SJCRH30 (cell line): ENCODE results near the gene DSE. TPM values are rescaled to one million over a fixed set of nuclear protein-coding genes. Genes with fewer than 3 reads are reported as not detected.

ENCODE experiments used
- DNase-seq, 2 experiments: peaks; one replicate each; pipeline ENCODE4 v3.0.0-alpha.2; 2015 to 2020
- H3K27ac ChIP-seq: fragments of 250-450 bp; sonication (Bioruptor Pico); 2 replicates; pipeline ENCODE4 v1.5.1; 2020; ENCODE audit warnings: mild to moderate bottlenecking, moderate library complexity
- H3K27me3 ChIP-seq: fragments of 250-450 bp; sonication (Bioruptor Pico); 2 replicates; pipeline ENCODE4 v1.5.1; 2020; ENCODE audit warnings: mild to moderate bottlenecking, moderate library complexity
- H3K36me3 ChIP-seq: fragments of 250-450 bp; sonication (Bioruptor Pico); 2 replicates; pipeline ENCODE4 v1.5.1; 2020; ENCODE audit warnings: mild to moderate bottlenecking, moderate library complexity
- H3K4me1 ChIP-seq: fragments of 250-450 bp; sonication (Bioruptor Pico); 2 replicates; pipeline ENCODE4 v1.5.1; 2020; ENCODE audit warnings: mild to moderate bottlenecking, moderate library complexity
- H3K4me3 ChIP-seq: fragments of 250-450 bp; sonication (Bioruptor Pico); 2 replicates; pipeline ENCODE4 v1.5.1; 2020; ENCODE audit warnings: mild to moderate bottlenecking, moderate library complexity
- H3K9me3 ChIP-seq: fragments of 250-450 bp; sonication (Bioruptor Pico); replicated peaks from 2 replicates; pipeline ENCODE4 v1.5.1; 2020; ENCODE audit warnings: mild to moderate bottlenecking, moderate library complexity
- total RNA-seq: library from RNA; depleted of rRNA; stranded (reverse); fragments of >200 nt; shearing (Covaris generic); gene quantifications from 2 replicates; pipeline ENCODE4 v1.2.3, GENCODE V29; 2014

DSE gene
- total RNA-seq, 1 experiment from 2014 or later: 51.0 TPM

GRCh38 chr6:116429111-116429510, 58.4 kb downstream of the DSE start:
- H3K4me3 ChIP-seq: no peak overlapping the region
- no peaks in the 10 kb centered on the region for H3K27me3 ChIP-seq
- H3K36me3 ChIP-seq: peaks cover 29% of the 10 kb centered on the region
- DNase-seq: peak; percentile 15 to 37
- no peaks in the 10 kb centered on the region for H3K9me3 ChIP-seq
- peaks cover 14% of the 10 kb centered on the region for H3K4me1 ChIP-seq
- H3K27ac ChIP-seq: peak overlapping the region; percentile 39

GRCh38 chr6:116430860-116431259, 60.1 kb downstream of the DSE start:
- Histone ChIP-seq H3K27me3 (no peaks in the 10 kb centered on the region), H3K4me1 (peaks cover 14% of the 10 kb centered on the region), H3K27ac (no peak overlapping the region), H3K9me3 (no peaks in the 10 kb centered on the region), H3K36me3 (peaks cover 21% of the 10 kb centered on the region), H3K4me3 (no peak overlapping the region)
- DNase-seq: no peak

- no peak for DNase-seq
- H3K36me3 ChIP-seq: peaks cover 16% of the 10 kb centered on the region
- no peaks in the 10 kb centered on the region for H3K9me3 ChIP-seq
- peaks cover 14% of the 10 kb centered on the region for H3K4me1 ChIP-seq
- no peak overlapping the region for H3K27ac ChIP-seq
- H3K4me3 ChIP-seq: no peak overlapping the region
- no peaks in the 10 kb centered on the region for H3K27me3 ChIP-seq
Observed at GRCh38 chr6:116431964-116432595, 61.3 kb downstream of the DSE start.

GRCh38 chr6:116433206-116433712, 62.5 kb downstream of the DSE start:
- no peak overlapping the region for H3K27ac ChIP-seq
- H3K36me3 ChIP-seq: peaks cover 10% of the 10 kb centered on the region
- H3K27me3 ChIP-seq: no peaks in the 10 kb centered on the region
- no peak overlapping the region for H3K4me3 ChIP-seq
- no peaks in the 10 kb centered on the region for H3K9me3 ChIP-seq
- DNase-seq: no peak
- peaks cover 10% of the 10 kb centered on the region for H3K4me1 ChIP-seq

GRCh38 chr6:116434056-116434725, 63.4 kb downstream of the DSE start:
- H3K4me1 ChIP-seq: peaks cover 6% of the 10 kb centered on the region
- no peak for DNase-seq
- H3K27me3 ChIP-seq: no peaks in the 10 kb centered on the region
- no peak overlapping the region for H3K4me3 ChIP-seq
- H3K27ac ChIP-seq: no peak overlapping the region
- H3K9me3 ChIP-seq: no peaks in the 10 kb centered on the region
- H3K36me3 ChIP-seq: peaks cover 7% of the 10 kb centered on the region

- H3K4me1 ChIP-seq: peaks cover 5% of the 10 kb centered on the region
- H3K27me3 ChIP-seq: no peaks in the 10 kb centered on the region
- no peak overlapping the region for H3K4me3 ChIP-seq
- H3K36me3 ChIP-seq: peaks cover 7% of the 10 kb centered on the region
- DNase-seq: no peak
- H3K27ac ChIP-seq: no peak overlapping the region
- no peaks in the 10 kb centered on the region for H3K9me3 ChIP-seq
Observed at GRCh38 chr6:116436586-116436985, 65.8 kb downstream of the DSE start.

- H3K4me3 ChIP-seq: no peak overlapping the region
- no peak for DNase-seq
- H3K4me1 ChIP-seq: peaks cover 5% of the 10 kb centered on the region
- H3K36me3 ChIP-seq: peaks cover 7% of the 10 kb centered on the region
- no peaks in the 10 kb centered on the region for H3K9me3 ChIP-seq
- no peaks in the 10 kb centered on the region for H3K27me3 ChIP-seq
- no peak overlapping the region for H3K27ac ChIP-seq
Observed at GRCh38 chr6:116437656-116438055, 66.9 kb downstream of the DSE start.

GRCh38 chr6:116438590-116439448, 68.1 kb downstream of the DSE start:
- no peak overlapping the region for H3K4me3 ChIP-seq
- peaks cover 5% of the 10 kb centered on the region for H3K4me1 ChIP-seq
- DNase-seq: no peak
- H3K36me3 ChIP-seq: peaks cover 3% of the 10 kb centered on the region
- H3K9me3 ChIP-seq: no peaks in the 10 kb centered on the region
- H3K27ac ChIP-seq: no peak overlapping the region
- H3K27me3 ChIP-seq: no peaks in the 10 kb centered on the region

GRCh38 chr6:116439522-116440051, 68.8 kb downstream of the DSE start:
- Histone ChIP-seq H3K9me3 (no peaks in the 10 kb centered on the region), H3K4me1 (peaks cover 5% of the 10 kb centered on the region), H3K27ac (no peak overlapping the region), H3K27me3 (no peaks in the 10 kb centered on the region), H3K36me3 (no peaks in the 10 kb centered on the region; the same call in 1 of the 2 replicates), H3K4me3 (no peak overlapping the region)
- DNase-seq: no peak

GRCh38 chr6:116443105-116443504, 72.4 kb downstream of the DSE start:
- no peaks in the 10 kb centered on the region for H3K36me3 ChIP-seq
- H3K27me3 ChIP-seq: no peaks in the 10 kb centered on the region
- H3K4me1 ChIP-seq: peaks cover 25% of the 10 kb centered on the region
- DNase-seq: no peak
- H3K4me3 ChIP-seq: no peak overlapping the region
- no peaks in the 10 kb centered on the region for H3K9me3 ChIP-seq
- H3K27ac ChIP-seq: no peak overlapping the region

- peak in 1 of 2 experiments; percentile 34 for DNase-seq
Observed at GRCh38 chr6:116444092-116444491, 73.3 kb downstream of the DSE start.

GRCh38 chr6:116444575-116444974, 73.8 kb downstream of the DSE start:
- Histone ChIP-seq H3K27ac (no peak overlapping the region), H3K4me1 (peaks cover 21% of the 10 kb centered on the region), H3K9me3 (no peaks in the 10 kb centered on the region), H3K36me3 (no peaks in the 10 kb centered on the region), H3K4me3 (no peak overlapping the region), H3K27me3 (no peaks in the 10 kb centered on the region)
- DNase-seq: no peak

More at GRCh38 chr6:116444092-116444491, 73.3 kb downstream of the DSE start:
- Histone ChIP-seq H3K4me1 (peaks cover 21% of the 10 kb centered on the region), H3K27ac (no peak overlapping the region), H3K27me3 (no peaks in the 10 kb centered on the region), H3K9me3 (no peaks in the 10 kb centered on the region), H3K4me3 (no peak overlapping the region), H3K36me3 (no peaks in the 10 kb centered on the region)

GRCh38 chr6:116445102-116445501, 74.4 kb downstream of the DSE start:
- no peak overlapping the region for H3K4me3 ChIP-seq
- peaks cover 21% of the 10 kb centered on the region for H3K4me1 ChIP-seq
- peak in 1 of 2 experiments; percentile 18 for DNase-seq
- no peaks in the 10 kb centered on the region for H3K36me3 ChIP-seq
- H3K27ac ChIP-seq: no peak overlapping the region
- H3K9me3 ChIP-seq: no peaks in the 10 kb centered on the region
- H3K27me3 ChIP-seq: no peaks in the 10 kb centered on the region

GRCh38 chr6:116446399-116446798, 75.7 kb downstream of the DSE start:
- H3K9me3 ChIP-seq: no peaks in the 10 kb centered on the region
- H3K27me3 ChIP-seq: no peaks in the 10 kb centered on the region
- H3K4me3 ChIP-seq: no peak overlapping the region
- no peaks in the 10 kb centered on the region for H3K36me3 ChIP-seq
- H3K27ac ChIP-seq: no peak overlapping the region
- H3K4me1 ChIP-seq: peaks cover 21% of the 10 kb centered on the region
- DNase-seq: no peak
